Epithelial cell of esophagus (primary cell): ENCODE results near the gene FMC1.
"Not testable (repeated sequence)": the region's sequence is repeated elsewhere in the genome, so short reads cannot be mapped to it uniquely, and the experiment has no call there.

Experiments
- DNase-seq: peaks from one replicate; pipeline ENCODE4 v3.0.0; 2010; ENCODE audit warnings: low read depth
- H3K4me3 ChIP-seq: 2 replicates; pipeline ENCODE4 v1.5.1; 2011; ENCODE audit warnings: mild to moderate bottlenecking, low read length, control low read depth
- CTCF ChIP-seq: IDR thresholded peaks from 2 replicates; pipeline ENCODE4 v1.5.1; 2011; ENCODE audit warnings: low read depth, mild to moderate bottlenecking, low read length, control low read depth, inconsistent platforms; ENCODE audit not compliant: insufficient read depth; ENCODE audit errors: missing control alignments

The FMC1 gene

GRCh38 chr7:139299296-139299695 is 41.8 kb upstream of the FMC1 start:
- TF ChIP-seq CTCF: no peak
- no peak for DNase-seq
- H3K4me3 ChIP-seq: no peak overlapping the region

GRCh38 chr7:139300390-139300789 is 40.7 kb upstream of the FMC1 start:
- H3K4me3 ChIP-seq: no peak overlapping the region
- no peak for DNase-seq
- no peak for TF ChIP-seq CTCF

GRCh38 chr7:139304517-139304916 is 36.6 kb upstream of the FMC1 start:
- TF ChIP-seq CTCF: no peak
- no peak for DNase-seq
- no peak overlapping the region for H3K4me3 ChIP-seq

GRCh38 chr7:139317939-139318505 is 23.1 kb upstream of the FMC1 start:
- no peak for TF ChIP-seq CTCF
- DNase-seq: no peak
- H3K4me3 ChIP-seq: no peak overlapping the region

GRCh38 chr7:139321071-139321745 is 19.9 kb upstream of the FMC1 start:
- peak; percentile 66 for TF ChIP-seq CTCF
- no peak overlapping the region for H3K4me3 ChIP-seq
- DNase-seq: peak; percentile 51

GRCh38 chr7:139324709-139325108 is 16.4 kb upstream of the FMC1 start:
- H3K4me3 ChIP-seq, DNase-seq: not testable (repeated sequence)

GRCh38 chr7:139328375-139328774 is 12.8 kb upstream of the FMC1 start:
- no peak overlapping the region for H3K4me3 ChIP-seq
- no peak for TF ChIP-seq CTCF
- DNase-seq: peak; percentile 89
